Type B pancreatic cell (in vitro differentiated cells): Measurements from ENCODE around the gene LINC01488. TPM values are rescaled to one million over a fixed set of nuclear protein-coding genes. Genes with fewer than 3 reads are reported as not detected.

Experiments
- DNase-seq: peaks from one replicate; pipeline ENCODE4 v3.0.0; 2021; ENCODE audit warnings: mixed read lengths; ENCODE audit not compliant: unreplicated experiment; ENCODE audit errors: extremely low spot score
- H3K27ac Mint-ChIP-seq: 2 replicates; pipeline ENCODE4 v1.8.0; 2021; ENCODE audit warnings: mild to moderate bottlenecking, mixed read lengths
- H3K27me3 Mint-ChIP-seq: 2 replicates; pipeline ENCODE4 v1.8.0; 2021; ENCODE audit warnings: mixed read lengths
- H3K36me3 Mint-ChIP-seq: 2 replicates; pipeline ENCODE4 v1.8.0; 2021; ENCODE audit warnings: mixed read lengths
- H3K4me1 Mint-ChIP-seq: one replicate; pipeline ENCODE4 v1.8.0; 2021; ENCODE audit warnings: mixed read lengths; ENCODE audit not compliant: unreplicated experiment
- H3K4me3 Mint-ChIP-seq: 2 replicates; pipeline ENCODE4 v1.8.0; 2021; ENCODE audit warnings: mild to moderate bottlenecking, mixed read lengths
- H3K9me3 Mint-ChIP-seq: 2 replicates; pipeline ENCODE4 v1.8.0; 2021; ENCODE audit warnings: mixed read lengths
- CTCF ChIP-seq: fragments of 200-600 bp; sonication (generic); conservative IDR thresholded peaks from 2 replicates; pipeline ENCODE4 v1.5.0; 2021; ENCODE audit warnings: antibody characterized with exemption, mild to moderate bottlenecking
- total RNA-seq: library from RNA; stranded (reverse); gene quantifications from 2 replicates; pipeline ENCODE4 v1.2.1, GENCODE V29; 2021; ENCODE audit warnings: low replicate concordance

Gene LINC01488
- total RNA-seq, 1 donor from 2014 or later, result not detected

- peaks cover 8% of the 10 kb centered on the region for H3K27me3 Mint-ChIP-seq
- no peak overlapping the region for H3K27ac Mint-ChIP-seq
- TF ChIP-seq CTCF, result no peak
- no peaks in the 10 kb centered on the region for H3K4me1 Mint-ChIP-seq
- no peaks in the 10 kb centered on the region for H3K36me3 Mint-ChIP-seq
- no peak for DNase-seq
- no peaks in the 10 kb centered on the region for H3K9me3 Mint-ChIP-seq
- no peak overlapping the region for H3K4me3 Mint-ChIP-seq
Measured at GRCh38 chr11:69536406-69536805, 54.9 kb downstream of the LINC01488 start.

- Mint-ChIP-seq H3K27ac (no peak overlapping the region), H3K4me3 (no peak overlapping the region)
Measured at GRCh38 chr11:69537126-69537525, 55.7 kb downstream of the LINC01488 start.

GRCh38 chr11:69537855-69538640, 56.6 kb downstream of the LINC01488 start:
- Mint-ChIP-seq H3K27ac (no peak overlapping the region), H3K9me3 (no peaks in the 10 kb centered on the region), H3K36me3 (no peaks in the 10 kb centered on the region), H3K4me3 (no peak overlapping the region), H3K27me3 (peaks cover 3% of the 10 kb centered on the region), H3K4me1 (peaks cover 11% of the 10 kb centered on the region)
- DNase-seq, result no peak
- no peak for TF ChIP-seq CTCF

More at GRCh38 chr11:69537126-69537525, 55.7 kb downstream of the LINC01488 start:
- Mint-ChIP-seq H3K27me3 (peaks cover 3% of the 10 kb centered on the region), H3K4me1 (peaks cover 4% of the 10 kb centered on the region), H3K9me3 (no peaks in the 10 kb centered on the region), H3K36me3 (no peaks in the 10 kb centered on the region)
- TF ChIP-seq CTCF, result no peak
- no peak for DNase-seq

- H3K27ac Mint-ChIP-seq, result no peak overlapping the region
- H3K27me3 Mint-ChIP-seq, result peaks cover 3% of the 10 kb centered on the region
- H3K9me3 Mint-ChIP-seq, result no peaks in the 10 kb centered on the region
- TF ChIP-seq CTCF, result no peak
- no peaks in the 10 kb centered on the region for H3K36me3 Mint-ChIP-seq
- no peak overlapping the region for H3K4me3 Mint-ChIP-seq
- H3K4me1 Mint-ChIP-seq, result peaks cover 11% of the 10 kb centered on the region
- no peak for DNase-seq
Measured at GRCh38 chr11:69538854-69539253, 57.4 kb downstream of the LINC01488 start.

GRCh38 chr11:69539416-69540117, 58.1 kb downstream of the LINC01488 start:
- Mint-ChIP-seq H3K36me3 (no peaks in the 10 kb centered on the region), H3K4me1 (peaks cover 11% of the 10 kb centered on the region), H3K9me3 (no peaks in the 10 kb centered on the region), H3K4me3 (no peak overlapping the region), H3K27me3 (peaks cover 4% of the 10 kb centered on the region), H3K27ac (no peak overlapping the region)
- no peak for TF ChIP-seq CTCF
- DNase-seq, result no peak
